GM12872 (cell line): Measurements from ENCODE around the gene OR10A5.

Source experiments
- TF ChIP-seq, protein P1 (sequence below): IDR thresholded peaks from 3 replicates; pipeline ENCODE4 v1.5.1; 2011; ENCODE audit warnings: low read depth, mild to moderate bottlenecking, low read length, moderate library complexity; ENCODE audit not compliant: insufficient read depth

Gene OR10A5, protein sequence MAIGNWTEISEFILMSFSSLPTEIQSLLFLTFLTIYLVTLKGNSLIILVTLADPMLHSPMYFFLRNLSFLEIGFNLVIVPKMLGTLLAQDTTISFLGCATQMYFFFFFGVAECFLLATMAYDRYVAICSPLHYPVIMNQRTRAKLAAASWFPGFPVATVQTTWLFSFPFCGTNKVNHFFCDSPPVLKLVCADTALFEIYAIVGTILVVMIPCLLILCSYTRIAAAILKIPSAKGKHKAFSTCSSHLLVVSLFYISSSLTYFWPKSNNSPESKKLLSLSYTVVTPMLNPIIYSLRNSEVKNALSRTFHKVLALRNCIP

DNA sequence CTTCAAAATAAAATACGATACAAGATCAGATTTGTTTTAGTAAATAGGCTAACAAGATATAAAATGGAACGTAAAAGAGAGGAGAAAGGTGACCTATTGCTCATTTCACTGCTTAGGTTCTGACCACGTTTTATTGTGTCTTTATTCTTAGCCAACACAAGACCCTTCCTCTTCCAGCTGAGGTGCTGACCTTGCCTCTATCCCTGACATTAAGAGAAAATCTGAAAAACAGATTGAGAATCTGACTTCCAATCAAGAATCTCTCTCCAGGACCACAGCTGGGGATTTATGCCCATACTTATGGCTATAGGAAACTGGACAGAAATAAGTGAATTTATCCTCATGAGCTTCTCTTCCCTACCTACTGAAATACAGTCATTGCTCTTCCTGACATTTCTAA, at the start of gene OR10A5:
Gene OR10A5 (plus strand): TSS at position 301 of the 400 bp plus-strand sequence. CDS start 0 bp downstream, at position 301.
- TF ChIP-seq, protein P1, sequence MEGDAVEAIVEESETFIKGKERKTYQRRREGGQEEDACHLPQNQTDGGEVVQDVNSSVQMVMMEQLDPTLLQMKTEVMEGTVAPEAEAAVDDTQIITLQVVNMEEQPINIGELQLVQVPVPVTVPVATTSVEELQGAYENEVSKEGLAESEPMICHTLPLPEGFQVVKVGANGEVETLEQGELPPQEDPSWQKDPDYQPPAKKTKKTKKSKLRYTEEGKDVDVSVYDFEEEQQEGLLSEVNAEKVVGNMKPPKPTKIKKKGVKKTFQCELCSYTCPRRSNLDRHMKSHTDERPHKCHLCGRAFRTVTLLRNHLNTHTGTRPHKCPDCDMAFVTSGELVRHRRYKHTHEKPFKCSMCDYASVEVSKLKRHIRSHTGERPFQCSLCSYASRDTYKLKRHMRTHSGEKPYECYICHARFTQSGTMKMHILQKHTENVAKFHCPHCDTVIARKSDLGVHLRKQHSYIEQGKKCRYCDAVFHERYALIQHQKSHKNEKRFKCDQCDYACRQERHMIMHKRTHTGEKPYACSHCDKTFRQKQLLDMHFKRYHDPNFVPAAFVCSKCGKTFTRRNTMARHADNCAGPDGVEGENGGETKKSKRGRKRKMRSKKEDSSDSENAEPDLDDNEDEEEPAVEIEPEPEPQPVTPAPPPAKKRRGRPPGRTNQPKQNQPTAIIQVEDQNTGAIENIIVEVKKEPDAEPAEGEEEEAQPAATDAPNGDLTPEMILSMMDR = no peak

DNA sequence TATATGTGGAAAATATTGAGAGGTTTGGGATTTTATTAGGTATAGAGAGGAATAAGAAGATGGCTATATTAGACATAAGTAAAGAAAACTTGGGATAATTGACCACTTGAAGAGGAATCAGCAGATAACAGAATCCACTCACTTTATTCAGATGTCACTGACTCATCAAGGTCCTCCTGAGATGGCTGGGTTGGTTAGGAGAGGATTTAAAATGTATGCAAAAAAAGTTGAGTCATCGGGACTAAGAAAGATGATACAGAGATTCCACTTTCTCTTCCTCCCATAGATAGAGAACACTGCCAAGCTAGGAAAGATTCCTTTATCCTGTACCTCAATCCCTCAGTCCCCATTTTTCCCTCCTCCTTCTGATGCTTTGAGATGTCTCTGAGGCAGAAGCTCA, 46.1 kb upstream of the OR10A5 start, which contains the start of gene OR6A2:
Gene OR6A2 (minus strand): TSS at position 288 of the 400 bp plus-strand sequence. CDS start 3,981 bp downstream, outside the sequence.
- TF ChIP-seq, protein P1 = no peak

DNA sequence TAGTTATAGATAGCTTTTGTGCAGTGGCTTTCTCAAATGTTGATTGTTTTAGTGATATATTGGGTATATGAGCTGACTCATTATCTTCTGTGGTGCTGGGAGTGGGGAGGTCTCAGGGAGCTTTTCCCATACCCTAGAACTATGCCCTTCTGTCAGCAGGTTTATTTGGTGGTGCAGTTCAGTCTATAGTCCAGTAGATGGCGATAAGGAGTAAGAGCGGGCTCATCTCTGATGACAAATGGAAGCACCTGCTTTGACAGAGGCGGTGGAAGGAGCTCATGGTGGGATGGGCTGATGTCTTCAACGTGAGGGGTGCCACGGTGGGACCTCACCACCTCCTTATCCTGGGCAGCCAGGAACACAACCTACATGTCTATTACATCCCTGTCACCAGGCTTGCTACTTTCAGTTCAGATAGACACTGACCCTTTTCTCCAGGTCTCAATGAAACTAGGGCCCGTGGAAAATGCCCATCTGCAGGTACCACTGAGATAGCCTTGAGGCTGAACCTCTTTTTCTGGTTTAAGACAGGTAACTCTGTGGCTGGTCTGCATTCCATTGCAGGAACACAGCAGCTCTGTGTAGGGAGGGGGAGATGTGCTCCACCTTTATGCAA, 33.0 kb upstream of the OR10A5 start:
- TF ChIP-seq, protein P1 = peak; percentile 96

DNA sequence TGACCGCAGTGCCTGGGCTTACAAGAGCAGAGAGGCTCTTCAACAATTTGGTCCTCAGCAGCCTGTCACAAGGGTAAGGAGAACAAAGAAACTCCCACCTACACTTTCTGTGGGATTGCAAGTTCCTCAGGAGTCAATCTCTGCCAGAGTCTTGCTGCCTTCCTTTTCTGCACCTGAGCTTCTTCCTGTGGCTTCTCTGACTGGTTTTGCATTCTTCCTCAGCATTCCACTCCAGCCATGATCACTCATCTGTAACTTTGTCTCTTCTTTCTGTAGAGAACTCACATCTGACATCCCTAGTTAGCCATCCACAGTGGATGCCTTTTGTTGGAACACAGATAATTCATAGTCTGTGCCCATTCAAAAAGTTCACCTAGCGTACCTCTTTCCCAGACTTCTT, 31.8 kb upstream of the OR10A5 start:
- TF ChIP-seq, protein P1 = no peak

DNA sequence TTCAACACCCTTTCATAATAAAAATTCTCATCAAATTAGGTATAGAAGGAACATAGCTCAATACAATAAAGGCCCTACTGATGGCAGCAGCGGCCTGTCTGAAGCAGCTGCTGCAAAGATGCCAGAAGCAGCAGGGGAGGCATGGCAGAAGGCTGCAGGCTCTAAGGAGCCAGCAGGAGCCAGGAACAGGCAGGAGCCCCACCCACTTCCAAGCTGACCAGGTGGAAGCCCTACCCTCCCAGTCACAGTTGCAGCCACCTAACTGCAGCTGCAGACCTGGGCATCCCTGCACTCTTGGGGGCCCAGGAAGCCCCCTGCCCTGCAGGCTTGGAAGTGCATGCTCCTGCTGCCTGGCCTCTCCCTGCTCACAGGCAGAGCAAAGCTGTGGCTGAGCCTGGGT, 27.8 kb upstream of the OR10A5 start:
- TF ChIP-seq, protein P1 = no peak

DNA sequence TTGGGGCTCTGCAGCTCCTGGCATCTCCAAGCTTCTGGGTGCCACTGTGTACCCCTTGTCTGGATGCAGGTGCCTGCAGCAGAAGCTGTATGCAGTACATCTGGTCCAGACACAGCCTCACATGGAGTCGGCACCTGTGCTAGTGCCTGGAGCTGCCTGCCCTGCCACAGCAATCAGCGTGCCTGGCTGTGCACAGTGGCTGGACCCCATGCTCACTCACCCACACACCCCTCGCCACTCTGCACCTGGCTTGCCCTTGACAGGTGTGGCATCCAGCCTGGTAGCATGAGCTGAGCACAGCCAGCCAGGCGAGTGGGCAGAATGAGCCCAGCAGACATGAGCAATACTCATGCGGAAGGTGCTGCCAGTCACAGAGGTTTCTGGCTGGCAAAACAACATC, 26.5 kb upstream of the OR10A5 start:
- TF ChIP-seq, protein P1 = no peak

DNA sequence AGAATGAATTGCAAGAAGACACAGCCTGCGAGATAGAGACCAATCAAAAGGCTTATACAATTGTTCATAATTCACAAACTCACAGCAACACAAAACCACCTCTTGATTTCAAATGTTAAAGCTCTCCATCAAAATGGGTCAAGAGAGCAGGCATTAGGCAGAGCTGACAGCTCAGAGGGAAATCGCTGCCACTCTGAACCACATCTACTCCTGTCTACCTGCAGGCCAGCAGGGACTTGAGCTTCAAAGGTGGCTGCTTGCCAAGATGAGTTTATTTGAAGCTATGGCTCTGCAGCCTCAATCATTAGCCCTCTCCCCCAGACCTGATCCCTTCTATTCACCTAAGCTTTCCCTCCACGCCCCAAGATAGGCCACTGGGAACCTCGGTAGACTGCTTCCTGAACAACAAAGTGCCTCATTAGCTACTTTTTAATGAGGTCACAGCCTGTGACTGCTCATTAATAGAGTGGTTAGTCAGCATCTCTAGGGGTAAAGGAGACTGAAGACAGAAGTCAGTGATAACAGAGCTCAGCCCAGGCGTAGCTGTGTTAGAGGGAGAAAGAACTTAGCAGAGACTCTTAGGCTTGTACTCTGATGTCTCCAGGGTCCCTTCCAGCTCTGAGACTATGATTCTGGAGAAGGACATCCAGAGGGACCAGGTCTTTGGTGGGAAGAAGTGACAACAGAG, 21.2 kb upstream of the OR10A5 start:
- TF ChIP-seq, protein P1 = no peak
